Lung (tissue), 12 donors: ENCODE data around the gene ADAMTSL1. TPM values are rescaled to one million over a fixed set of nuclear protein-coding genes. Genes with fewer than 3 reads are reported as not detected.

Source experiments
- ATAC-seq: fragments of 200-7000 bp; cut with Tn5 transposase; one replicate; pipeline ENCODE4 v1.9.1; 2020; ENCODE audit warnings: moderate number of reproducible peaks; ENCODE audit not compliant: insufficient read depth, low FRiP score
- DNase-seq, 3 donors: peaks; one replicate each; pipeline ENCODE4 v3.0.0-alpha.2; 2013 to 2017
- H3K27ac ChIP-seq, 2 donors: one replicate each; pipeline ENCODE4 v1.5.1; 2013; ENCODE audit warnings: mild to moderate bottlenecking in 2 of 2, moderate library complexity in 2 of 2, control low read depth in 1 of 2, inconsistent platforms in 1 of 2, low read depth in 1 of 2, low read length in 1 of 2
- H3K27me3 ChIP-seq, 3 donors: one replicate each; pipeline ENCODE4 v1.5.1; 2013; ENCODE audit warnings: low read length in 2 of 3; ENCODE audit not compliant: control insufficient read depth in 3 of 3, insufficient read depth in 3 of 3
- H3K36me3 ChIP-seq, 4 donors: one replicate each; pipeline ENCODE4 v1.5.1; 2013; ENCODE audit warnings: low read length in 4 of 4, mild to moderate bottlenecking in 1 of 4, moderate library complexity in 1 of 4; ENCODE audit not compliant: control insufficient read depth in 4 of 4, insufficient read depth in 4 of 4
- H3K4me1 ChIP-seq, 5 donors: one replicate each; pipeline ENCODE4 v1.5.1; 2013; ENCODE audit warnings: low read length in 5 of 5, mild to moderate bottlenecking in 2 of 5, moderate library complexity in 1 of 5; ENCODE audit not compliant: control insufficient read depth in 5 of 5, insufficient read depth in 5 of 5
- H3K4me3 ChIP-seq: one replicate; pipeline ENCODE4 v1.5.1; 2013; ENCODE audit warnings: mild to moderate bottlenecking, control low read depth, moderate library complexity
- H3K9ac ChIP-seq, 2 donors: one replicate each; pipeline ENCODE4 v1.5.1; 2013; ENCODE audit warnings: low read length in 2 of 2, control low read depth in 1 of 2; ENCODE audit not compliant: insufficient read depth in 1 of 2
- H3K9me3 ChIP-seq, 4 donors: one replicate each; pipeline ENCODE4 v1.5.1; 2013; ENCODE audit warnings: low read length in 3 of 4, mild to moderate bottlenecking in 1 of 4, moderate library complexity in 1 of 4; ENCODE audit not compliant: control insufficient read depth in 4 of 4, insufficient read depth in 3 of 4
- WGBS, 2 donors: extraction: QIAGEN DNeasy Blood & Tissue Kit; methylation state at CpG; one replicate each; pipeline ENCODE4 v1.1.7; 2013; 5-methylcytosine and 5-hydroxymethylcytosine counted together
- polyA plus RNA-seq, 2 donors: library from polyadenylated mRNA; stranded (reverse); fragments of 200-250 nt; gene quantifications; one replicate each; pipeline ENCODE4 v1.2.1, GENCODE V29; 2013
- total RNA-seq, 2 donors: library from RNA; depleted of rRNA in 1 of 2; stranded (reverse); fragments of >200 nt in 1 of 2; gene quantifications; one replicate each; pipeline ENCODE4 v1.2.1, GENCODE V29; 2014 to 2021
- TF ChIP-seq, protein P1 (sequence below): IDR thresholded peaks from 2 replicates; pipeline ENCODE4 v1.5.1; 2012; ENCODE audit warnings: mild to moderate bottlenecking; ENCODE audit errors: control extremely low read depth, extremely low read depth
- donor health status: control.
- donor health status: control.
- donor health status: Bipolar disorder and iron deficiency.
- donor health status: healthy.
- donor health status: DM: yes; HTN: yes; CAD: no.

The ADAMTSL1 gene
- total and polyA plus RNA-seq, 4 donors = 0.25 to 36.2 (median 1.4) TPM

DNA sequence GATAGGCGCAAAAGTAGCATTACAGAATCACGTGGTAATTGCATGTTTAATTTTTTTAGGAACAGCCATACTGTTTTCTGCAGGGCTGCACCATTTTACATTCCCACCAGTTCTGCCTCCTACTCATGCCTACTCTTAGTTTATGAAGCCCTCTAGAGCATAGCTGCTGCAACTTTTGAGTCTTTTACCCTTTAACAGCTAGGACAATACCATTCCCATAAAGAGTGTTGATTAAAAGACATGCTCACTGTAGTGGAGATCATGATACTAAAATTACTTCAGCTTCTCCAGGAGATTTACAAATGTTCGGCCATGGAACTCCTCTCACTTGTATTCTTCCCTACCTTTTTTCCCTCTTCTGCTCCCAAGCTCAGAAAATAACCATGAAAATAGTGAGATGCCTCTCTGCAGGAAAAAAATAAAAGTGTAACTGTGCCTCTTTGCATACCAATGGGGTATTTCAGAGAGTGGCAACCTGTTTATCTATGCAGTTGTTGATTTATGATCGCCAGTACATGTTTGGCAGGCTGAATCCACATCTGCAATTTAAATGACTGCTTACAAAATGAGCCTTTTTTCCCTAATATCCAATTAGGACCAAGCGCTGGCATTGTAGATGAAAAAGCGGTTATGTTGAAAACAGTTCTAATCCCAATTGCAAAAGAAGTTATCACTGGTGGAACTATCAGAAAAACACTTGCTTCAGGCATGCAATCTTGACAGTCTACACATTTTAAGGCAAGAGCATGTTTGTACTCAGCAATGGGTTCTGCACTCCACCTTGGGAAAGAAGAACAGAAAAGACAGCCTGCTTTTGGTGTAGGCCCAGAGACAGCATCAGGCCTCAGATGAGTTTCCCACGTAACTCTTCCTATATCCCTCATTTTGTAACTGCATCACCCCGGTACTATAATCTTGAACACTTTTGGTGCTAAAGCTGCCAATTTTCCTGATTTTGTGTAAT, 131.1 kb downstream of the ADAMTSL1 start:
- ATAC-seq = no peak
- DNase-seq = no peak
- H3K4me3 ChIP-seq = no peak overlapping the region
- 92% methylated on average over 8 of the region's 8 CpGs for WGBS, 2 donors
- H3K9me3 ChIP-seq = no peaks in the 10 kb centered on the region
- TF ChIP-seq, protein P1, sequence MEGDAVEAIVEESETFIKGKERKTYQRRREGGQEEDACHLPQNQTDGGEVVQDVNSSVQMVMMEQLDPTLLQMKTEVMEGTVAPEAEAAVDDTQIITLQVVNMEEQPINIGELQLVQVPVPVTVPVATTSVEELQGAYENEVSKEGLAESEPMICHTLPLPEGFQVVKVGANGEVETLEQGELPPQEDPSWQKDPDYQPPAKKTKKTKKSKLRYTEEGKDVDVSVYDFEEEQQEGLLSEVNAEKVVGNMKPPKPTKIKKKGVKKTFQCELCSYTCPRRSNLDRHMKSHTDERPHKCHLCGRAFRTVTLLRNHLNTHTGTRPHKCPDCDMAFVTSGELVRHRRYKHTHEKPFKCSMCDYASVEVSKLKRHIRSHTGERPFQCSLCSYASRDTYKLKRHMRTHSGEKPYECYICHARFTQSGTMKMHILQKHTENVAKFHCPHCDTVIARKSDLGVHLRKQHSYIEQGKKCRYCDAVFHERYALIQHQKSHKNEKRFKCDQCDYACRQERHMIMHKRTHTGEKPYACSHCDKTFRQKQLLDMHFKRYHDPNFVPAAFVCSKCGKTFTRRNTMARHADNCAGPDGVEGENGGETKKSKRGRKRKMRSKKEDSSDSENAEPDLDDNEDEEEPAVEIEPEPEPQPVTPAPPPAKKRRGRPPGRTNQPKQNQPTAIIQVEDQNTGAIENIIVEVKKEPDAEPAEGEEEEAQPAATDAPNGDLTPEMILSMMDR = no peak
- H3K36me3 ChIP-seq = no peaks in the 10 kb centered on the region
- no peak overlapping the region for H3K9ac ChIP-seq
- H3K27ac ChIP-seq = no peak overlapping the region
- peaks cover 0 to 14% (median 8%) of the 10 kb centered on the region in 5 donors for H3K4me1 ChIP-seq
- H3K27me3 ChIP-seq = no peaks in the 10 kb centered on the region

DNA sequence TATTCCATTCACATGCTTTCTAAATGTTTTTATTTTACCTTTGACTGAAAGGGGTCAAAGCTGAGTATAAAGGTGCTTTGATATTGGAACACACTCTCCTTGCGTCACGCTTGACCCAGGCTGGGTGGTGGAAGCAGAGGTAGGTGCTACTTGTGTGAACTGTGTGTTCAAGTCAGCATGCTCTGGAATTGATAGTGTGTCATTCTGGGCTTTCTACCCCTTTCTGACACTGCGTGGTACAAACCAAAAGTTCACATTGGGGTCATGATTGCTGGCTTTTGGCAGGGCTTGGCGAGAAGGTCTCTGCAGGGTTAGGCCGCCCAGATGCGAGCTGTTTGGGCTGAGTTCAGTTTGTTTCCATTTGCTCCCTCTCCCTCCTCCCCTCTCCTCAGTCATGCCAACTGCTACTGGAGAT, 131.8 kb downstream of the ADAMTSL1 start:
- Histone ChIP-seq H3K4me3 (no peak overlapping the region), H3K27ac (no peak overlapping the region), H3K36me3 (no peaks in the 10 kb centered on the region), H3K27me3 (no peaks in the 10 kb centered on the region), H3K9ac (no peak overlapping the region), H3K4me1 (peaks cover 0 to 14% (median 8%) of the 10 kb centered on the region in 5 donors), H3K9me3 (no peaks in the 10 kb centered on the region)
- 57 to 73% methylated on average over 6 of the region's 6 CpGs for WGBS, 2 donors
- TF ChIP-seq, protein P1 = no peak
- DNase-seq = peak; percentile 59 to 77 (median 74)
- no peak for ATAC-seq

DNA sequence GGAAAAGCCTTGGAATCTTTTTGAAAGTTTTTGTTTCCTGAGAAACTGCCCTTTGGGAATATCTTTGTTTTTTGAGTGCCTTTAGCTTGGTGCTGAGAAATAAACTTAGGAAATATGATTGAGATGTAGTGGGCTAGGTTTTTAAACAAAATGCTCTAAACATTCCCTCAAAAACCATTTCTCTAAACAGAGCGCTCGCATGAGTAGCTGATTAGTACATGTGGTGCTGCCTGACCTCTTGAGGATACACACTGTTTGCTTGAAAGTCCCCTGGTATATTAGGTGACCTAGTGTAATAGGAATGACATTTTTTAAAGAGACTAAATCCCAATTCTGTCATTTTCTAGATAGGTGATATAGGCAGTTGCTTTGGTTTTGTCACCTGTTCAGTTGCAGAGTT, 132.3 kb downstream of the ADAMTSL1 start:
- no peak overlapping the region for H3K9ac ChIP-seq
- H3K27ac ChIP-seq = no peak overlapping the region
- H3K9me3 ChIP-seq = no peaks in the 10 kb centered on the region
- TF ChIP-seq, protein P1 = no peak
- DNase-seq (no peak), ATAC-seq (no peak)
- 67 to 75% methylated on average over 2 of the region's 2 CpGs for WGBS, 2 donors
- H3K4me1 ChIP-seq = peaks cover 0 to 14% (median 8%) of the 10 kb centered on the region in 5 donors
- no peaks in the 10 kb centered on the region for H3K27me3 ChIP-seq
- H3K36me3 ChIP-seq = no peaks in the 10 kb centered on the region
- H3K4me3 ChIP-seq = no peak overlapping the region
